SK-N-SH (cell line): ENCODE data around the gene PPARD.

Source experiments
- CHD2 ChIP-seq: fragments of 150-350 bp; IDR thresholded peaks from 2 replicates; pipeline ENCODE4 v1.6.1; 2018; ENCODE audit warnings: low read length; ENCODE audit not compliant: partially characterized antibody
- EP300 ChIP-seq, 2 experiments: IDR thresholded peaks; 2 replicates each; pipeline versions ENCODE4 v1.4.0 to v1.6.1; 2012; ENCODE audit warnings: borderline replicate concordance in 1 of 2, low read depth in 1 of 2, low read length in 1 of 2
- FOSL2 ChIP-seq: IDR thresholded peaks from 2 replicates; pipeline ENCODE4 v1.4.0; 2012; ENCODE audit warnings: low read depth, mild to moderate bottlenecking, moderate library complexity, borderline replicate concordance
- RAD21 ChIP-seq: IDR thresholded peaks from 2 replicates; pipeline ENCODE4 v1.6.1; 2012; ENCODE audit warnings: mild to moderate bottlenecking, low read length
- RCOR1 ChIP-seq: fragments of 150-350 bp; IDR thresholded peaks from 2 replicates; pipeline ENCODE4 v1.6.1; 2017; ENCODE audit warnings: antibody characterized with exemption, low read length
- RFX5 ChIP-seq: IDR thresholded peaks from 2 replicates; pipeline ENCODE4 v1.6.1; 2012; ENCODE audit warnings: mild to moderate bottlenecking, improper control_type of control experiment, low read length
- SIN3A ChIP-seq: IDR thresholded peaks from 2 replicates; pipeline ENCODE4 v1.6.1; 2012; ENCODE audit warnings: low read depth, mild to moderate bottlenecking, low read length, moderate library complexity, borderline replicate concordance
- TAF1 ChIP-seq: IDR thresholded peaks from 2 replicates; pipeline ENCODE4 v1.6.1; 2012; ENCODE audit warnings: low read depth, mild to moderate bottlenecking, low read length, moderate library complexity, borderline replicate concordance
- TEAD4 ChIP-seq: IDR thresholded peaks from 2 replicates; pipeline ENCODE4 v1.4.0; 2012; ENCODE audit warnings: mild to moderate bottlenecking, borderline replicate concordance; ENCODE audit not compliant: insufficient read depth
- TF ChIP-seq, protein P1 (sequence below): fragments of 200-600 bp; sonication (generic); IDR thresholded peaks from 2 replicates; pipeline ENCODE4 v1.6.1; 2017; ENCODE audit warnings: antibody characterized with exemption, mild to moderate bottlenecking, moderate library complexity
- TF ChIP-seq, protein P2 (sequence below): fragments of 150-350 bp; IDR thresholded peaks from 2 replicates; pipeline ENCODE4 v1.6.1; 2017; ENCODE audit warnings: antibody characterized with exemption, low read length, low read depth, borderline replicate concordance
- TF ChIP-seq, protein P3 (sequence below): IDR thresholded peaks from 2 replicates; pipeline ENCODE4 v1.6.1; 2012; ENCODE audit warnings: mild to moderate bottlenecking, low read depth, low read length, moderate library complexity
- TF ChIP-seq, protein P4 (sequence below): IDR thresholded peaks from 2 replicates; pipeline ENCODE4 v1.4.0; 2012; ENCODE audit warnings: low read depth, borderline replicate concordance

DNA sequence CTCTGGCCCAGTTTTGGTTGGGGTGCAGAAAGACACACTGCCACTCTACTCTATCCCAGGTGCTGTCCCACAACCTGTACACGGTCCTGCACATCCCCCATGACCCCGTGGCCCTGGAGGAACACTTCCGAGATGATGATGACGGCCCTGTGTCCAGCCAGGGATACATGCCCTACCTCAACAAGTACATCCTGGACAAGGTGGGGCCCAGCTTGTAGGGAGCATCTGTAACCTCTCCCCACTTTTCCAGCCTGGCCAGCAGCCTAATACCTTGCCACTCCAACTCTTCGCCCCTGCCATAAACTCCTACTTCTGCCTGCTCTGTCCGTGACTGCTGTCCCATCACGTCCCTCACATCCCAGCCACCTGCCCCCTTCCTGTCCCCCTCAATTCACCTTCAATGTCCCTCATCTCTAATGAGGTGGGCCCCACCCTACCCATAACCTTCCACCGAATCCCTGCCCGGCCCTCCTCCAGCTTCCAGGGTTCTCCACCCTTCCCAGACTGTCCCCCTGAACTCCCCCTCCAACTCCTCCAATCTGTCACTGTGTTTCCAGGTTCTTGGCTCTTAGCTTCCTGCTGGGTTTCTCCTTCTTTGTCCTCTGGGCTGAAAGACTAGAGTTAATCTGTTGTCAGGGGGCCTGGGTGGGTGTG lies 32.6 kb upstream of the PPARD start:
- TF ChIP-seq, protein P1, sequence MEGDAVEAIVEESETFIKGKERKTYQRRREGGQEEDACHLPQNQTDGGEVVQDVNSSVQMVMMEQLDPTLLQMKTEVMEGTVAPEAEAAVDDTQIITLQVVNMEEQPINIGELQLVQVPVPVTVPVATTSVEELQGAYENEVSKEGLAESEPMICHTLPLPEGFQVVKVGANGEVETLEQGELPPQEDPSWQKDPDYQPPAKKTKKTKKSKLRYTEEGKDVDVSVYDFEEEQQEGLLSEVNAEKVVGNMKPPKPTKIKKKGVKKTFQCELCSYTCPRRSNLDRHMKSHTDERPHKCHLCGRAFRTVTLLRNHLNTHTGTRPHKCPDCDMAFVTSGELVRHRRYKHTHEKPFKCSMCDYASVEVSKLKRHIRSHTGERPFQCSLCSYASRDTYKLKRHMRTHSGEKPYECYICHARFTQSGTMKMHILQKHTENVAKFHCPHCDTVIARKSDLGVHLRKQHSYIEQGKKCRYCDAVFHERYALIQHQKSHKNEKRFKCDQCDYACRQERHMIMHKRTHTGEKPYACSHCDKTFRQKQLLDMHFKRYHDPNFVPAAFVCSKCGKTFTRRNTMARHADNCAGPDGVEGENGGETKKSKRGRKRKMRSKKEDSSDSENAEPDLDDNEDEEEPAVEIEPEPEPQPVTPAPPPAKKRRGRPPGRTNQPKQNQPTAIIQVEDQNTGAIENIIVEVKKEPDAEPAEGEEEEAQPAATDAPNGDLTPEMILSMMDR, result no peak
- TF ChIP-seq, protein P2, sequence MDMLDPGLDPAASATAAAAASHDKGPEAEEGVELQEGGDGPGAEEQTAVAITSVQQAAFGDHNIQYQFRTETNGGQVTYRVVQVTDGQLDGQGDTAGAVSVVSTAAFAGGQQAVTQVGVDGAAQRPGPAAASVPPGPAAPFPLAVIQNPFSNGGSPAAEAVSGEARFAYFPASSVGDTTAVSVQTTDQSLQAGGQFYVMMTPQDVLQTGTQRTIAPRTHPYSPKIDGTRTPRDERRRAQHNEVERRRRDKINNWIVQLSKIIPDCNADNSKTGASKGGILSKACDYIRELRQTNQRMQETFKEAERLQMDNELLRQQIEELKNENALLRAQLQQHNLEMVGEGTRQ, result no peak
- TF ChIP-seq TAF1 (no peak), EP300 (IDR thresholded peaks at IDR 0.05; ENCODE audit: borderline replicate concordance in 1 of 2, low read depth in 1 of 2, low read length in 1 of 2) (no peak), TEAD4 (no peak), CHD2 (no peak), SIN3A (no peak), RCOR1 (no peak), FOSL2 (no peak), RFX5 (no peak), RAD21 (no peak)
- TF ChIP-seq, protein P3, sequence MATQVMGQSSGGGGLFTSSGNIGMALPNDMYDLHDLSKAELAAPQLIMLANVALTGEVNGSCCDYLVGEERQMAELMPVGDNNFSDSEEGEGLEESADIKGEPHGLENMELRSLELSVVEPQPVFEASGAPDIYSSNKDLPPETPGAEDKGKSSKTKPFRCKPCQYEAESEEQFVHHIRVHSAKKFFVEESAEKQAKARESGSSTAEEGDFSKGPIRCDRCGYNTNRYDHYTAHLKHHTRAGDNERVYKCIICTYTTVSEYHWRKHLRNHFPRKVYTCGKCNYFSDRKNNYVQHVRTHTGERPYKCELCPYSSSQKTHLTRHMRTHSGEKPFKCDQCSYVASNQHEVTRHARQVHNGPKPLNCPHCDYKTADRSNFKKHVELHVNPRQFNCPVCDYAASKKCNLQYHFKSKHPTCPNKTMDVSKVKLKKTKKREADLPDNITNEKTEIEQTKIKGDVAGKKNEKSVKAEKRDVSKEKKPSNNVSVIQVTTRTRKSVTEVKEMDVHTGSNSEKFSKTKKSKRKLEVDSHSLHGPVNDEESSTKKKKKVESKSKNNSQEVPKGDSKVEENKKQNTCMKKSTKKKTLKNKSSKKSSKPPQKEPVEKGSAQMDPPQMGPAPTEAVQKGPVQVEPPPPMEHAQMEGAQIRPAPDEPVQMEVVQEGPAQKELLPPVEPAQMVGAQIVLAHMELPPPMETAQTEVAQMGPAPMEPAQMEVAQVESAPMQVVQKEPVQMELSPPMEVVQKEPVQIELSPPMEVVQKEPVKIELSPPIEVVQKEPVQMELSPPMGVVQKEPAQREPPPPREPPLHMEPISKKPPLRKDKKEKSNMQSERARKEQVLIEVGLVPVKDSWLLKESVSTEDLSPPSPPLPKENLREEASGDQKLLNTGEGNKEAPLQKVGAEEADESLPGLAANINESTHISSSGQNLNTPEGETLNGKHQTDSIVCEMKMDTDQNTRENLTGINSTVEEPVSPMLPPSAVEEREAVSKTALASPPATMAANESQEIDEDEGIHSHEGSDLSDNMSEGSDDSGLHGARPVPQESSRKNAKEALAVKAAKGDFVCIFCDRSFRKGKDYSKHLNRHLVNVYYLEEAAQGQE, result no peak
- TF ChIP-seq, protein P4, sequence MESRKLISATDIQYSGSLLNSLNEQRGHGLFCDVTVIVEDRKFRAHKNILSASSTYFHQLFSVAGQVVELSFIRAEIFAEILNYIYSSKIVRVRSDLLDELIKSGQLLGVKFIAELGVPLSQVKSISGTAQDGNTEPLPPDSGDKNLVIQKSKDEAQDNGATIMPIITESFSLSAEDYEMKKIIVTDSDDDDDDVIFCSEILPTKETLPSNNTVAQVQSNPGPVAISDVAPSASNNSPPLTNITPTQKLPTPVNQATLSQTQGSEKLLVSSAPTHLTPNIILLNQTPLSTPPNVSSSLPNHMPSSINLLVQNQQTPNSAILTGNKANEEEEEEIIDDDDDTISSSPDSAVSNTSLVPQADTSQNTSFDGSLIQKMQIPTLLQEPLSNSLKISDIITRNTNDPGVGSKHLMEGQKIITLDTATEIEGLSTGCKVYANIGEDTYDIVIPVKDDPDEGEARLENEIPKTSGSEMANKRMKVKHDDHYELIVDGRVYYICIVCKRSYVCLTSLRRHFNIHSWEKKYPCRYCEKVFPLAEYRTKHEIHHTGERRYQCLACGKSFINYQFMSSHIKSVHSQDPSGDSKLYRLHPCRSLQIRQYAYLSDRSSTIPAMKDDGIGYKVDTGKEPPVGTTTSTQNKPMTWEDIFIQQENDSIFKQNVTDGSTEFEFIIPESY, result no peak
